ENCODE results near the gene IQCE.
"Not testable (repeated sequence)": the region's sequence is repeated elsewhere in the genome, so short reads cannot be mapped to it uniquely, and the experiment has no call there.

The IQCE gene

DNA sequence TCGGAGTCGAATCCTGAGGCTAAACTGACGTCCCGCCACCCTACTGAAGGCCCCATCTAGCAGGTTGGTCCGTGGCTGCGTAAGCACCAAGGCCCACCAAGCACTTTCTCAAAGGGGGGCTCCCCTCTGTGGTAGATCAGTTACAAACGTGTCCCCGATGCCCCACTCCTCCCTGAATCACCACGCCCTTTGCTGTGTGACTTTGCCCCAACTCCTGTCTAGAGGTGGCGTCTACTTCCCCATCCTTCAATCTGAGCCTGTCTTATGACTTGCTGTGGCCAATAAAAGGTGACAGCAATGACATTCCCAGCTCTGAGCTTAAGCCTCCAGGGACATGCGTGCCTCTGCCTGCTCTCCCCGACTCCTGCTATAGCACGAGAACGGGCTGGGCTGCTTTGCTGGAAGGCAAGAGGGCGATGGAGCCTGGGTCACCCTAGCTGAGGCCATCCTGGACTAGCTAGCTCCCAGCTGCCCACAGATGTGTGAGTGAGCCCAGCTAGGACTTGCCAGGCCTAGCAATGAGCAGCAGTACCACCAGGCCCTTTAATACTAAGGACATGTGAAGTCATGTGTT, 26.5 kb upstream of the IQCE start:
- not testable (repeated sequence) for DNase-seq (ENCODE audit: low spot score)

DNA sequence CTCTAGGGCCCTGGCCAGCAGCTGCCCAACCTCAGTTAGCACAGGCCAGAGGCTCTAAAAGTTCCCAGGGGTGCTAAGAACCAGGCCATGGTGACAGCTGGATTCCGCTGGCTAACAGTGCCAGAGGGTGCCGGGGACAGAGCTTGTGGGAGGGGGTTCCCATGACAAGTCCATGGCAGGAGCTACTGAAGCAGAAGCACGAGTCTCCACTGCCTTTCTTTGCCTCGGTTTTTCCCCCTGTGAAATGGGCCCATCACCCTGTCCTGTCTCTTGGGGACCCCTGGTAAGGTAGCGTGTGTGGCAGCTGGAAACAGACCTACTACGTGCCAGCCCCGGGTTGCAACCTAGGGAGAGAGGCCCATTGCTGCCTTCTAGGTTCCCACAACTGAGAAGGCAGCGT, 26.0 kb upstream of the IQCE start:
- DNase-seq (ENCODE audit: low spot score) = not testable (repeated sequence)

DNA sequence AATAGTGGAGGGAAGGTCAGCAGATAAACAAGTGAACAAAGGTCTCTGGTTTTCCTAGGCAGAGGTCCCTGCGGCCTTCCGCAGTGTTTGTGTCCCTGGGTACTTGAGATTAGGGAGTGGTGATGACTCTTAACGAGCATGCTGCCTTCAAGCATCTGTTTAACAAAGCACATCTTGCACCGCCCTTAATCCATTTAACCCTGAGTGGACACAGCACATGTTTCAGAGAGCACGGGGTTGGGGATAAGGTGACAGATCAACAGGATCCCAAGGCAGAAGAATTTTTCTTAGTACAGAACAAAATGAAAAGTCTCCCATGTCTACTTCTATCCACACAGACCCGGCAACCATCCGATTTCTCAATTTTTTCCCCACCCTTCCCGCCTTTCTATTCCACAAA, 25.2 kb upstream of the IQCE start:
- not testable (repeated sequence) for DNase-seq (ENCODE audit: low spot score)

DNA sequence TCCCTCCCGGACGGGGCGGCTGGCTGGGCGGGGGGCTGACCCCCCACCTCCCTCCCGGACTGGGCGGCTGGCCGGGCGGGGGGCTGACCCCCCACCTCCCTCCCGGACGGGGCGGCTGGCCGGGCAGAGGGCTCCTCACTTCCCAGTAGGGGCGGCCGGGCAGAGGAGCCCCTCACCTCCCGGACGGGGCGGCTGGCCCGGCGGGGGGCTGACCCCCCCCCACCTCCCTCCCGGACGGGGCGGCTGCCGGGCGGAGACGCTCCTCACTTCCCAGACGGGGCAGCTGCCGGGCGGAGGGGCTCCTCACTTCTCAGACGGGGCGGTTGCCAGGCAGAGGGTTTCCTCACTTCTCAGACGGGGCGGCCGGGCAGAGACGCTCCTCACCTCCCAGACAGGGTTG, 24.6 kb upstream of the IQCE start:
- not testable (repeated sequence) for DNase-seq (ENCODE audit: low spot score)

GRCh38 chr7:2535872-2536627, 22.7 kb upstream of the IQCE start:
- DNase-seq (ENCODE audit: low spot score) = not testable (repeated sequence)

DNA sequence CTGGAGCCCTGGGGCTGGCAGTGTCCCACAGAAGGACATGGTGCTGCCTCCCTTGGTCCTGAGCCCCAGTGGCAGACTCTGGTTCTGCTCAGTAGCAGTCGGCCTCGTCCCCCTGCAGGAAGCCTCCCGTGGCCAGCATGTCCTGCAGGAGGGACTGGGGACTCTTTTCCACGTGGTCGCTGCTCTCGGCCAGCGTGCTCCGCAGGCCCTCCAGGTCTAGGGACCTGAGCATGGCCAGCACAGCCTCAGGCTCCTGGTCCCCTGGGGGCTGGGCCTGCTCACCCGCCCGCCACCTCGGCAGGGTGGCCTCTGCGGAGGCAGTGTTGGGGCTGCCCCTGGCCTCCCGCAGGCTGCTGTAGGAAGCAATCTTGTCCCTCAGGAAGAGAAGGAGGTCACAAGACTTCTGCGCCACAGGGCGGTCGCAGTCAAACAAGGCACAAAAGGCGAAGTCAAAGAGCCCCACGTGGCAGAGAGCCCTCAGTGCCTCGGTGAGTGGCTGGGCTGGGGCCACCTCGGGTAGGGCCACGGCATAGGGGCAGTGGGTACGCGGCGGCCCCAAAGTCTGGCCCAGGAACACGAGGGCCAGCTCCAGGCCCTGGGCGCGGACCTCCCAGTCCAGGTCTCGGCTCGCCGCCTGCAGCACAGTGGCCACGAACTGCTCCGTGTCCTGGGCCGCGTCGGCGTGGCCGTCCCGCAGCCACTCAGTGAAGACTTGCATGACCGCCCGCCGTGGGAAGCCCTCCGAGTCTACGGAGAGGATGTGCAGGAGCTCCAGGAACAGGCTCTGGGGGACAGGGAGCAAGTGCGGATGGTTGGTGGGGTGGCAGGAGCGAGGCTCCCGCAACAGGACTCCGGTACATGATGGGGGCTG, 20.6 kb upstream of the IQCE start:
- no peak for DNase-seq (ENCODE audit: low spot score)

- no peak for DNase-seq (ENCODE audit: low spot score)
These were observed 19.5 kb upstream of the IQCE start for GRCh38 chr7:2539031-2539911.

GRCh38 chr7:2540133-2540532, 18.6 kb upstream of the IQCE start:
- DNase-seq (ENCODE audit: low spot score) = no peak

- no peak for DNase-seq (ENCODE audit: low spot score)
These were observed 18.1 kb upstream of the IQCE start for GRCh38 chr7:2540641-2541051.

DNA sequence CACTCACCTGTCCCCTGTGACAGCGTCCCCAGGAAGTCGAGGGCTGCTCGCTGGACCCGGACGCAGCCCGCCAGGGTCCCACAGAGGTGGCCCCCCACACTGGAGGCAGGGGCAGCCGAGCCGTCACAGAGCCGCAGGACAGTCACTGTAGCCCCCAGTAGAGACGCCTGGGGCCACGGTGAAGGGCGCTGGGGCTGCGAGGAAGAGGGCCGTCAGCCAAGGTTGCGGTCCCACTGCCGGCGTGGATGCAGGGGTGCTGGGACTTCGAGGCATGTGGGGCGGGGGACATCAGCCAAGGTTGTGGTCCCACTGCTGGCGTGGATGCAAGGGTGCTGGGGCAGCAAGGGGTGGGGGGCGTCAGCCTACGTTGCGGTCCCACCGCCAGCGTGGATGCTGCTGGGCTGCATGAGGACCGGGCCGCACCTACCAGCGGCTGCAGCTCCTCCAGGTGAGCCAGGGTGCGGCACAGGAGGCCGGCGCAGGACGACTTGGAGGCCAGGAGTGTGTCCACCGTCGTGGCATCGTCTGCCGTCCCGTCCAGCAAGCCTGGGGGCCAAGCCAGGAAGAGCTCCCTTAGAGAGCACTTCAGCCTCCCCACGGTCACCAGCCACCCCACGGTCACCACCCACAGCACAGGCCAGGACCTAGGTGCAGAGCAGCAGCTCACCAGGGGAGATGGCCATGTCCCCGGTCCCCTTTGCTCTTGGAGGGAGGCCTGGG, 17.3 kb upstream of the IQCE start:
- no peak for DNase-seq (ENCODE audit: low spot score)

- DNase-seq (ENCODE audit: low spot score) = no peak
These were observed 16.5 kb upstream of the IQCE start for GRCh38 chr7:2542011-2542915.

DNA sequence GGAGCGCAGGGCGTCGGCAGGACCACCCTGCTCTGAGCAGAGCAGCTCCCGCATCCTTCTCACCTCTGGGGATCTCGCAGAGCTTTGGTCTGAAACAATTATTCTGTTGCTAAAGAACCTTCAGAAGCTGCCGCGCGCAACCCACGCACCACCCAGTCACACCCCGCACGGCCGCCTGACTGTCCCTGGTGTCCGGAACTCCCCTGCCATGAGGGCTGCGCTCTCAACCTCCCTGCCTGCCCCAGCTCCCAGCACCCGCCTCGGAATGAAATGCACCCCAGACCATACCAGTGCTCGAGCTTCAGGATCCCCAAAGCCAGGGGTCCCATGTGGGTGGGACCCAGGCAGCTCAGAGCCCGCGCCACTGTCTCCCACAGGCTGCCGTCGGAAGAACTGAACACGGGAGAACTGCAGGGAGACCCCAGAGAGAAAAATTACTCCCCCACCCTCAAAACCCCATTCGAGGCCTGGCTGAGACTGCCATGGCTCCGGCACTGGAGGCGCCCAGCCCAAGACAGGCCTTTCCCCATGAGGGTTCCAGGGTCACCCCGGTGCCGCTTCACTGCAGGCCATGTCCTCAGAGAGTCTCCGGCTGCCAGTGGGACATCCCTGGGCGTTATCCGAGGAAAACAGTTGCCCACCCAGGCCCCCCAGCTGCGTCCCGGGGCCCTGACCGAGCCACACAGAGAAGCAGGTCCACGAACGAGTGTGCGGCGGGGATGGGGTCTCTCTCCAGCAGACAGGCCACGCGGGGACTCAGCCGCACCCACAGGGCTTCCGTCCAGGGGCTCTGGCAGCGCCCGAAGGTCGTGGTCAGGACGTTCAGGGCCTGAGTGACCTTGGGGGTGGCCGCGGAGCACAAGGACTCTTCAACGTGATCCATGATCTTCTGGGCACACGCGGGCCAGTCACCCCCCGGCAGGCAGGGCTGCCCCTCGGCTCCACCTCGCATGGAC, 15.6 kb upstream of the IQCE start:
- DNase-seq (ENCODE audit: low spot score) = no peak

GRCh38 chr7:2544541-2545188, 14.1 kb upstream of the IQCE start:
- no peak for DNase-seq (ENCODE audit: low spot score)

GRCh38 chr7:2545746-2546425, 12.9 kb upstream of the IQCE start:
- DNase-seq (ENCODE audit: low spot score) = no peak

DNA sequence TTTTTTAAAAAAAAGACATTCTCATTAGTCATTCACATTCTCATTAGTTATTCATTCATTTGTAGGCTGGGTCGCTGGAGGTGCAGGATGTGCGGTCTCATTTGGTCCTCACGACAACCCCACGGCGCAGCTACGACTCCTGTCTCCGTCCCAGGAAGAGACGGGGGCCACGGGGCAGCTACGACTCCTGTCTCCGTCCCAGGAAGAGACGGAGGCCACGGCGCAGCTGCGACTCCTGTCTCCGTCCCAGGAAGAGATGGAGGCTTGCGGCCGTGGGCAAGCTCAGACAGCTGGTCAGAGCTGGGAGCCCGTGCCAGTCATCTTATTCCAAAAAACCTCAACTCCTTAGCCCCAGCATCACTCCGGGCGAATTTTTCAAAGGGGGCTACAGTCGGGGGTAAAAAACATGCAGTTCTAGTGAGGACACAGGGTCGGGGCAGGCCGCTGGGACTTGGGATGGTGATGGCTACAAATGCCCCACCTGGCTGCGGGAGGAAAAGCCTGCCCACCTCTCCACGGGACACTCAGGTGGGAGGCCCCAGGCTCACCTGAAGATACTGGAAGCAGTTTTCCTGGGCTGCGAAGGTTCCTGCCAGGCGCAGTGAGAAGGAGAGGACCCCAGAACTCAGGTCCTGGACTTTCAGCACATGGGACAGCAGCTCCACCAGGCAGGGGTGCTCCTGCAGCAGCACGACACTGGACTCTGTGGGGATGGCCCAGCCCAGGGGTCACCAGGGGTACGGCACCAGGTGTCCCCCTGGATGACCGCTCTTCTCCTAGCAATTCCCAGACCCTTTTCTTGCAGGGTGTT, 11.8 kb upstream of the IQCE start:
- no peak for DNase-seq (ENCODE audit: low spot score)

DNA sequence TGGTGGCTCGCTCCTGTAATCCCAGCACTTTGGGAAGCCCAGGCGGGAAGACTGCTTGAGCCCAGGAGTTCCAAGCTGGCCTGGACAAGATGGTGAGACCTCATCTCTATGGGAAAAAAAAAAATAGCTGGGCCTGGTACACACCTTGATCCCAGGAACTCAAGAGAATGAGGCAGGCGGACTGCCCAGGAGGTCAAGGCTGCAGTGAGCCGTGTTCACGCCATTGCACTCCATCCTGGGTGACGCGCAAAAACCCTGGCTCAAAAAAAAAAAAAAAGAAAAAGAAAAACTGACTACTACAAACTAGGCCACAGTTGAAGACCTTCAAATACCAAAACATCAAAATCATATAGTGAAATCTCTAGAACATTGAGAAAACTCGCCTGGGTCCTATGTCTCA, 7.4 kb upstream of the IQCE start:
- no peak for DNase-seq (ENCODE audit: low spot score)

DNA sequence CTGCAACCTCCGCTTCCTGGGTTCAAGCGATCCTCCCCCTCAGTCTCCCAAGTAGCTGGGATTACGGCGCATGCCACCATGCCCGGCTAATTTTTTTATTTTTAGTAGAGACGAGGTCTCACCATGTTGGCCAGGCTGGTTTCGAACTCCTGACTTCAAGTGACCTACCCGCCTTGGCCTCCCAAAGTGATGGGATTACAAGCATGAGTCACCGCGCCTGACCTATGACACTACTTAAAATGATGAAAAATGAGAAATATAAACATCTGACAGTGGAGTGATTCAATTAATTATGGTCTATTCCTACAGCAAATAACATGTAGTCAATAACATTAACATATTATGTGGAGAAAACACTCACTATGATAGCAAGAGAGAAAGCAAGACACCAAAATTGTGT, 5.7 kb upstream of the IQCE start:
- no peak for DNase-seq (ENCODE audit: low spot score)

Data from NAMALWA (cell line).